AG09319 (cell line): ENCODE measurements around the gene PPIC.

Source experiments
- DNase-seq: peaks from one replicate; pipeline ENCODE4 v3.0.0-alpha.2; 2010; ENCODE audit warnings: low read depth; ENCODE audit errors: extremely low read depth
- TF ChIP-seq, protein P1 (sequence below): IDR thresholded peaks from 2 replicates; pipeline ENCODE4 v1.5.1; 2011; ENCODE audit warnings: low read depth, mild to moderate bottlenecking, inconsistent platforms, low read length, moderate library complexity

Gene PPIC

DNA sequence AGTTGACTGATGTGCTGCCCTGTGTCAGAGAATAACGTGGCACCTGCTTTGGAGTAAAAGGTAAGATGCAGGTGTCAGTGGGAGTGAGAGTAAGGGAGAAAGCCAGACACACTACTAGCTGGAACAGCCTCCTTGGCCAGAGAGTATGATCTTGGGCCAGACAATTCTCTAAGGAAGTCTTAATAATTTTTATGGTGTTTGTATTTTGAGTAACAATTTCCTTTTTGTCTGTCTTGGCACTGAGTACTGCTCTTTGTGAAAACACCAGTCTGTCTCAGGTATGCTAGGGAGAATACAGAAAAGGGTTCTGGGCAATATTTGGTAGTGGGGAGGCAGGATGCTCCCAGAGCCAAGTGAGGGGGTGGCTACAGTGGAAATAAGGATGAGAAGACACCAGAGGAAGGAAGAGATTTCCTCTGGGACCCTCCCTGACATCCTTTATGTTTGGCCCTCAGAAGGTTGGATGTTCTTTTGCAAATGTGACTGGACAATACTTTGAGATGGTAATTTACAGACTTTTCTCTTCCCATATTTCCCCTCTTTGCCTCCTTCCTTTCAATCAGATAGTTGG is 31.9 kb upstream of the PPIC start:
- TF ChIP-seq, protein P1, sequence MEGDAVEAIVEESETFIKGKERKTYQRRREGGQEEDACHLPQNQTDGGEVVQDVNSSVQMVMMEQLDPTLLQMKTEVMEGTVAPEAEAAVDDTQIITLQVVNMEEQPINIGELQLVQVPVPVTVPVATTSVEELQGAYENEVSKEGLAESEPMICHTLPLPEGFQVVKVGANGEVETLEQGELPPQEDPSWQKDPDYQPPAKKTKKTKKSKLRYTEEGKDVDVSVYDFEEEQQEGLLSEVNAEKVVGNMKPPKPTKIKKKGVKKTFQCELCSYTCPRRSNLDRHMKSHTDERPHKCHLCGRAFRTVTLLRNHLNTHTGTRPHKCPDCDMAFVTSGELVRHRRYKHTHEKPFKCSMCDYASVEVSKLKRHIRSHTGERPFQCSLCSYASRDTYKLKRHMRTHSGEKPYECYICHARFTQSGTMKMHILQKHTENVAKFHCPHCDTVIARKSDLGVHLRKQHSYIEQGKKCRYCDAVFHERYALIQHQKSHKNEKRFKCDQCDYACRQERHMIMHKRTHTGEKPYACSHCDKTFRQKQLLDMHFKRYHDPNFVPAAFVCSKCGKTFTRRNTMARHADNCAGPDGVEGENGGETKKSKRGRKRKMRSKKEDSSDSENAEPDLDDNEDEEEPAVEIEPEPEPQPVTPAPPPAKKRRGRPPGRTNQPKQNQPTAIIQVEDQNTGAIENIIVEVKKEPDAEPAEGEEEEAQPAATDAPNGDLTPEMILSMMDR: no peak
- no peak for DNase-seq

DNA sequence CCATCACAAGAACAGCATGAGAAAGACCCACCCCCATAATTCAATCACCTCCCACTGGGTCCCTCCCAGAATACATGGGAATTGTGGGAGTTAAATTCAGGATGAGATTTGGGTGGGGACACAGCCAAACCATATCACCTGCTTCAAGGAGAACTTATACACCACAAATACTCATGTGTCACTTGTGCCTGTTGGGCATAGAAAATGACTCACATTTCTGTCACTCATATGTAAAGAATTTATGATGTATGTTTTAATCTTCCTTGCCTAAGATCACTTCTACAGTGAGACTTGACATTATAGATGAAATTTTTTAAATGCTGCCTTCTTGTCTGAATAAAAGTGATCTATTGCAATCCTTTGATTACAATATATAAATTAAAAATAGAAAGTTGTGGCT is 29.5 kb upstream of the PPIC start:
- TF ChIP-seq, protein P1: no peak
- no peak for DNase-seq

DNA sequence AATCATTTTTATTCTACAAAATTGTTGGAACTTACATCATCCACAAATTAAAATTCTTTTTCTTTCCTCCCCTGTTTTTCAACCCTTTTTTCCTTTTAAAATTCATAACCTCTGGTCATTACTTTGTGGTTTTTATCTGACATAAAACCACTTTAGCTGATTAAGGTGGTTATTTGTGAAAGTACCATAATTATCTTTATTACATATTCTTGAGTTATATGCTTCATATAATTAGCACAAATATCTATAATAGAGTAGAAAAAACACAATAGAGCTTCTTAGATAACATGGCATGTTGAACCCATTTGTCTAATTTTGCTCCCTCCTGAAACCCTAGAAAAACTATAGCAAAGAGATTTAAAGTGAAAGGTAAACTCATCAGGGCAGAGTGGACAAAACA is 22.9 kb upstream of the PPIC start:
- DNase-seq: no peak
- TF ChIP-seq, protein P1: no peak

DNA sequence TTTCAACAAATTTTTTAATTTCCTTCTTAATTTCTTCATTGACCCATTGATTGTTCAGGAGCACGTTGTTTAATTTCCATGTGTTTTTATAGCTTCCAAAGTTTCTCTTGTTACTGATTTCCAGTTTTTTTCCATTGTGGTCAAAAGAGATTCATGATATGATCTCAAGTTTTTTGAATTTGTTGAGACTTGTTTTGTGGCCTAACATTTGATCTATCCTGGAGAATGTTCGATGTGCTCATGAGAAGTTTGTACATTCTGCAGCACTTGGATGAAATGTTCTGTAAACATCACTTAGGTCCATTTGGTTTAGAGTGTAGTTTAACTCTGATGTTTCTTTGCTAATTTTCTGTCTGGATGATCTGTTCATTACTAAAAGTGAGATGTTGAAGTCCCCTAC is 14.7 kb upstream of the PPIC start:
- TF ChIP-seq, protein P1: no peak

DNA sequence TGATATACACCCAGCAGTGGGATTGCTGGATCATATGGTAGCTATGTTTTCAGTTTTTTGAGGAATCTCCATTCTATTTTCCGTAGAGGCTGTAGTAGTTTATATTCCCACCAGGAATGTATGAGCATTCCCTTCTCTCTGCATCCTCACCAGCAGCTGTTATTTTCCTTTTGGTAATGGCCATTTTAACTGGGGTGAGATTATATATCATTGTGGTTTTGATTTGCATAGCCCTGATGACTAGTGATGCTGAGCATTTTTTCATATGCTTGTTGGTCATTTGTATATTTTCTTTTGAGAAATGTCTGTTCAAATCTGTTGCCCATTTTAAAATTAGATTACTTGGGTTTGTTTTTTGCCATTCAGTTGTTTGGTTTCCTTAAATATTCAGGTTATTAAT is 11.2 kb upstream of the PPIC start:
- TF ChIP-seq, protein P1: no peak
- no peak for DNase-seq

More for the DNA sequence above, 14.7 kb upstream of the PPIC start:
- DNase-seq: no peak

DNA sequence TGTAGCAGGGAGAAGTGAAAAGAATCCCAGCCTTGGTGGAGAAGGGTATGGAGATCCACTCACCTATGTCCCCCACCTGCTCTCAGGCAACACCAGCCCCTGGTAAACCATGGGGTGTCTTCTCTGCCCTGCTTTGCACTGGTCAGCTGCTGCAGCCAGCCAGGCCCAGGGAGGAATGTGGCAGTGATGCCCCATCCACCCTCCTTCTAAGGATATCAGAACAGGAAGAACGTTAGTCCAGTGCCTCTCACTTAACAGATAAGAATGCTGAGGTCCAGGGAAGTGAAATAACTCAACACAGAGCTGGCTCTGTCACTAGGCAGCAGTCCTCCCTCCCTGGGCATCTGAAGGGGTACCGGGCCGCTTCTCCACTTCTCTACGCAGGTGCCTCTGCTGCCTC is 9.7 kb upstream of the PPIC start:
- DNase-seq: no peak
- TF ChIP-seq, protein P1: no peak

DNA sequence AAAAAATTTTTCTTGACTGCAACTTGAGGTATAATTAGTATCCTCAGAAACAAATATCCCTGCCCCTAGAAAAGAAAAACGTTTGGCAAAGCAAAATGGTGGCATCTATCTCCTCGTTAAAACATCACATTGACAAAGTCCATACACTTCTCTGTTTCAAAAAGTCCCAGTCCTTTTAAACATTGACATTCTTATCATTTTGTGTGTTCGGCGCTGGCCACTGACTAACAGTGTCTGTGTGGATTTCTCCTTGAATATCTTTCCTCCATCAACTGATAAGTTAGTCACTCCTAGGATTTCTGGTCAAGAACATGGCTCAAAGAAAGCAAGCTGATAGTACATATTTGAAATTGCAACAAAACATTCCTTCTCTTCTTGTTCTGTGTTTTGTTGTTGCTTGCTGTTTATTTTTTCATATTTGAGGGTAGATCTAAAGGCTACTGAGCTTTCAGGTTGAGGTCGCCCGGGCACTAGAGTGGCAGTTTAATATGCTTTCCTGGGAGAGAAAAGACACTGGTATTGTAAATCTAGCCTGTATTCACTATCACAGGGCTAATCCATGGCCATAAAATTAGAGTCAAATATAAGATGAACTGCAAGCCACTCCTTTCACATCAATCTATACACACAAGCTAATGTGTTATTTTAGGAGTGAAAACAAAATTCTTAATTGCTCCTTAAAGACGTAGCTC is 8.5 kb upstream of the PPIC start:
- DNase-seq: no peak
- TF ChIP-seq, protein P1: no peak
